Karpas-422 (cell line): ENCODE measurements around the gene GLIS1. TPM values are rescaled to one million over a fixed set of nuclear protein-coding genes. Genes with fewer than 3 reads are reported as not detected.

Experiments used
- DNase-seq: peaks from one replicate; pipeline ENCODE4 v3.0.0-alpha.2; 2015
- H2AFZ ChIP-seq: fragments of 200-600 bp; sonication (generic); 2 replicates; pipeline ENCODE4 v1.6.1; 2014; ENCODE audit warnings: antibody characterized with exemption, low read length, mixed read lengths
- H3K27ac ChIP-seq: fragments of 200-600 bp; sonication (generic); 2 replicates; pipeline ENCODE4 v1.5.1; 2014; ENCODE audit warnings: mild to moderate bottlenecking, low read length, moderate library complexity
- H3K27me3 ChIP-seq: fragments of 200-600 bp; sonication (generic); 2 replicates; pipeline ENCODE4 v1.6.1; 2014; ENCODE audit warnings: low read length, mixed read lengths
- H3K36me3 ChIP-seq: fragments of 200-600 bp; sonication (generic); 2 replicates; pipeline ENCODE4 v1.6.1; 2014; ENCODE audit warnings: low read length, mixed read lengths; ENCODE audit not compliant: insufficient read depth
- H3K4me1 ChIP-seq: fragments of 200-600 bp; sonication (generic); 2 replicates; pipeline ENCODE4 v1.6.1; 2014; ENCODE audit warnings: mild to moderate bottlenecking, low read length, mixed read lengths
- H3K4me2 ChIP-seq: fragments of 200-600 bp; sonication (generic); 2 replicates; pipeline ENCODE4 v1.6.1; 2014; ENCODE audit warnings: low read length, low read depth, mild to moderate bottlenecking; ENCODE audit not compliant: poor library complexity, severe bottlenecking
- H3K4me3 ChIP-seq: fragments of 200-600 bp; sonication (generic); 2 replicates; pipeline ENCODE4 v1.5.1; 2014; ENCODE audit warnings: mild to moderate bottlenecking, antibody characterized with exemption, low read length, mixed read lengths
- H3K79me2 ChIP-seq: fragments of 200-600 bp; sonication (generic); 2 replicates; pipeline ENCODE4 v1.6.1; 2014; ENCODE audit warnings: mild to moderate bottlenecking, low read length, mixed read lengths
- H3K9ac ChIP-seq: fragments of 200-600 bp; sonication (generic); 2 replicates; pipeline ENCODE4 v1.6.0; 2014; ENCODE audit warnings: low read length
- H3K9me2 ChIP-seq: fragments of 200-600 bp; sonication (generic), shearing (Covaris generic); replicated peaks from 2 replicates; pipeline ENCODE4 v1.6.0; 2014; ENCODE audit warnings: mild to moderate bottlenecking, low read length, moderate library complexity; ENCODE audit not compliant: insufficient read depth
- H3K9me3 ChIP-seq: fragments of 300-700, 200-600 bp; sonication (generic); 2 replicates; pipeline ENCODE4 v1.6.1; 2014; ENCODE audit warnings: low read length, mixed read lengths
- H4K20me1 ChIP-seq: fragments of 200-600 bp; sonication (generic); 2 replicates; pipeline ENCODE4 v1.6.1; 2014; ENCODE audit warnings: mild to moderate bottlenecking, antibody characterized with exemption, low read length, low read depth; ENCODE audit not compliant: insufficient read depth
- total RNA-seq: library from RNA; depleted of rRNA; stranded (reverse); fragments of >200 nt; shearing (Covaris generic); gene quantifications from 2 replicates; pipeline ENCODE4 v1.2.3, GENCODE V29; 2014; ENCODE audit warnings: low replicate concordance

Gene GLIS1
- total RNA-seq, 1 experiment from 2014 or later, result not detected

GRCh38 chr1:53520481-53520880 lies 218.5 kb downstream of the GLIS1 start:
- DNase-seq, result no peak
- Histone ChIP-seq H4K20me1 (no peaks in the 10 kb centered on the region), H3K36me3 (no peaks in the 10 kb centered on the region), H2AFZ (no peak overlapping the region), H3K9ac (no peak overlapping the region), H3K4me3 (no peak overlapping the region), H3K27ac (no peak overlapping the region), H3K9me3 (no peaks in the 10 kb centered on the region), H3K27me3 (no peaks in the 10 kb centered on the region), H3K79me2 (no peaks in the 10 kb centered on the region), H3K4me1 (no peaks in the 10 kb centered on the region), H3K9me2 (no peaks in the 10 kb centered on the region), H3K4me2 (no peak overlapping the region)

- H3K4me1 ChIP-seq, result no peaks in the 10 kb centered on the region
- no peak overlapping the region for H2AFZ ChIP-seq
- H3K4me2 ChIP-seq, result no peak overlapping the region
- H3K9me2 ChIP-seq, result no peaks in the 10 kb centered on the region
- no peaks in the 10 kb centered on the region for H3K27me3 ChIP-seq
- no peak overlapping the region for H3K9ac ChIP-seq
- no peaks in the 10 kb centered on the region for H4K20me1 ChIP-seq
- H3K36me3 ChIP-seq, result no peaks in the 10 kb centered on the region
- DNase-seq, result no peak
- no peaks in the 10 kb centered on the region for H3K9me3 ChIP-seq
- H3K27ac ChIP-seq, result no peak overlapping the region
- no peak overlapping the region for H3K4me3 ChIP-seq
- no peaks in the 10 kb centered on the region for H3K79me2 ChIP-seq
Observed at GRCh38 chr1:53519421-53519820, 219.5 kb downstream of the GLIS1 start.

- no peak overlapping the region for H3K4me2 ChIP-seq
- H3K27ac ChIP-seq, result no peak overlapping the region
- H3K27me3 ChIP-seq, result no peaks in the 10 kb centered on the region
- H3K9ac ChIP-seq, result no peak overlapping the region
- no peak overlapping the region for H2AFZ ChIP-seq
- H3K36me3 ChIP-seq, result no peaks in the 10 kb centered on the region
- H3K4me3 ChIP-seq, result no peak overlapping the region
- no peaks in the 10 kb centered on the region for H3K79me2 ChIP-seq
- no peaks in the 10 kb centered on the region for H3K9me3 ChIP-seq
- H3K4me1 ChIP-seq, result no peaks in the 10 kb centered on the region
- DNase-seq, result no peak
- no peaks in the 10 kb centered on the region for H4K20me1 ChIP-seq
- H3K9me2 ChIP-seq, result no peaks in the 10 kb centered on the region
Observed at GRCh38 chr1:53518775-53519174, 220.2 kb downstream of the GLIS1 start.

GRCh38 chr1:53517821-53518352 lies 221.1 kb downstream of the GLIS1 start:
- no peak overlapping the region for H3K9ac ChIP-seq
- H3K27me3 ChIP-seq, result no peaks in the 10 kb centered on the region
- H3K36me3 ChIP-seq, result no peaks in the 10 kb centered on the region
- H3K9me3 ChIP-seq, result no peaks in the 10 kb centered on the region
- no peaks in the 10 kb centered on the region for H3K79me2 ChIP-seq
- H2AFZ ChIP-seq, result no peak overlapping the region
- H3K4me3 ChIP-seq, result no peak overlapping the region
- H3K27ac ChIP-seq, result no peak overlapping the region
- H3K4me2 ChIP-seq, result no peak overlapping the region
- no peak for DNase-seq
- H3K4me1 ChIP-seq, result no peaks in the 10 kb centered on the region
- no peaks in the 10 kb centered on the region for H4K20me1 ChIP-seq
- H3K9me2 ChIP-seq, result no peaks in the 10 kb centered on the region

- H3K9me2 ChIP-seq, result no peaks in the 10 kb centered on the region
- H3K4me2 ChIP-seq, result no peak overlapping the region
- no peaks in the 10 kb centered on the region for H4K20me1 ChIP-seq
- no peak overlapping the region for H2AFZ ChIP-seq
- H3K4me3 ChIP-seq, result no peak overlapping the region
- no peaks in the 10 kb centered on the region for H3K79me2 ChIP-seq
- H3K9ac ChIP-seq, result no peak overlapping the region
- H3K27ac ChIP-seq, result no peak overlapping the region
- no peak for DNase-seq
- H3K36me3 ChIP-seq, result no peaks in the 10 kb centered on the region
- no peaks in the 10 kb centered on the region for H3K27me3 ChIP-seq
- no peaks in the 10 kb centered on the region for H3K9me3 ChIP-seq
- no peaks in the 10 kb centered on the region for H3K4me1 ChIP-seq
Observed at GRCh38 chr1:53517109-53517508, 221.9 kb downstream of the GLIS1 start.

- Histone ChIP-seq H4K20me1 (no peaks in the 10 kb centered on the region), H3K4me2 (no peak overlapping the region), H3K79me2 (no peaks in the 10 kb centered on the region), H3K9ac (no peak overlapping the region), H3K4me3 (no peak overlapping the region), H3K9me2 (no peaks in the 10 kb centered on the region), H3K27me3 (no peaks in the 10 kb centered on the region), H3K36me3 (no peaks in the 10 kb centered on the region), H3K9me3 (no peaks in the 10 kb centered on the region), H3K4me1 (no peaks in the 10 kb centered on the region), H3K27ac (no peak overlapping the region), H2AFZ (no peak overlapping the region)
- no peak for DNase-seq
Observed at GRCh38 chr1:53516181-53516580, 222.8 kb downstream of the GLIS1 start.

GRCh38 chr1:53514436-53514835 lies 224.5 kb downstream of the GLIS1 start:
- Histone ChIP-seq H3K4me3 (no peak overlapping the region), H3K27me3 (no peaks in the 10 kb centered on the region), H3K27ac (no peak overlapping the region), H4K20me1 (no peaks in the 10 kb centered on the region), H3K9ac (no peak overlapping the region), H3K4me1 (no peaks in the 10 kb centered on the region), H3K36me3 (no peaks in the 10 kb centered on the region), H3K79me2 (no peaks in the 10 kb centered on the region), H2AFZ (no peak overlapping the region), H3K9me3 (no peaks in the 10 kb centered on the region), H3K9me2 (no peaks in the 10 kb centered on the region), H3K4me2 (no peak overlapping the region)
- no peak for DNase-seq

- no peak overlapping the region for H2AFZ ChIP-seq
- H3K27ac ChIP-seq, result no peak overlapping the region
- no peak overlapping the region for H3K9ac ChIP-seq
- no peaks in the 10 kb centered on the region for H3K36me3 ChIP-seq
- no peak overlapping the region for H3K4me2 ChIP-seq
- H3K4me1 ChIP-seq, result no peaks in the 10 kb centered on the region
- H3K9me3 ChIP-seq, result no peaks in the 10 kb centered on the region
- no peaks in the 10 kb centered on the region for H3K27me3 ChIP-seq
- no peaks in the 10 kb centered on the region for H3K79me2 ChIP-seq
- no peak for DNase-seq
- H3K4me3 ChIP-seq, result no peak overlapping the region
- no peaks in the 10 kb centered on the region for H4K20me1 ChIP-seq
- H3K9me2 ChIP-seq, result no peaks in the 10 kb centered on the region
Observed at GRCh38 chr1:53513846-53514245, 225.1 kb downstream of the GLIS1 start.
